ENCODE results near the gene RPN2. TPM values are rescaled to one million over a fixed set of nuclear protein-coding genes. Genes with fewer than 3 reads are reported as not detected.

RPN2 gene
- total RNA-seq, 1 experiment from 2014 or later: 220 TPM

DNA sequence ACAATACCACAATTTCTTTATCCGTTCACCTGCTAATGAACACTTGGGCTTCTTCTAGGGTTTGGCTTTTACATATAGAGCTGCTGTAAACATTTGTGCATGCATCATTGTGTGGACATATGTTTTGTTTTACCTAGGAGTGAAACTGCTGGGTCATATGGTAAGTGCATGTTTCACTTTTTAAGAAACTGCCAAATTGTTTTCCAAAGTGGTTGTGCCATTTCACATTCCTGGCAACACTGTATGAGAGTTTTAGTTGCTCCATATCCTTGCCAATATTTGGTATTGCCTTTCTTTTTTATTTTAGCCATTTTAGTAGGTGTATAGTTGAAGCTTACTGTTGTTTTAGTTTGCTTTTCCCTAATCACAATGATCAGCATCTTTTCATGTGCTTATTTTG is 14.1 kb upstream of the RPN2 start (continued):
- TF ChIP-seq ZNF274 (IDR thresholded peaks at IDR 0.05; ENCODE audit: low read depth, low read length): no peak
- TF ChIP-seq CBX3 (IDR thresholded peaks at IDR 0.05; ENCODE audit: low read depth): no peak
- TF ChIP-seq YY1 (IDR thresholded peaks at IDR 0.05; ENCODE audit: extremely low read depth, insufficient replicate concordance, low read depth, low read length): no peak
- TF ChIP-seq EZH2phosphoT487 (IDR thresholded peaks at IDR 0.05; ENCODE audit: borderline replicate concordance): no peak
- TF ChIP-seq, protein P1, sequence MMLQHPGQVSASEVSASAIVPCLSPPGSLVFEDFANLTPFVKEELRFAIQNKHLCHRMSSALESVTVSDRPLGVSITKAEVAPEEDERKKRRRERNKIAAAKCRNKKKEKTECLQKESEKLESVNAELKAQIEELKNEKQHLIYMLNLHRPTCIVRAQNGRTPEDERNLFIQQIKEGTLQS (IDR thresholded peaks at IDR 0.05): no peak
- no peak for TF ChIP-seq SRF (IDR thresholded peaks at IDR 0.05; ENCODE audit: low read depth)
- no peak for TF ChIP-seq POLR2A (IDR thresholded peaks at IDR 0.05; ENCODE audit: borderline replicate concordance, extremely low read depth, insufficient read depth, insufficient read length)
- TF ChIP-seq POLR2AphosphoS5 (IDR thresholded peaks at IDR 0.05; ENCODE audit: low read depth, low read length): no peak

DNA sequence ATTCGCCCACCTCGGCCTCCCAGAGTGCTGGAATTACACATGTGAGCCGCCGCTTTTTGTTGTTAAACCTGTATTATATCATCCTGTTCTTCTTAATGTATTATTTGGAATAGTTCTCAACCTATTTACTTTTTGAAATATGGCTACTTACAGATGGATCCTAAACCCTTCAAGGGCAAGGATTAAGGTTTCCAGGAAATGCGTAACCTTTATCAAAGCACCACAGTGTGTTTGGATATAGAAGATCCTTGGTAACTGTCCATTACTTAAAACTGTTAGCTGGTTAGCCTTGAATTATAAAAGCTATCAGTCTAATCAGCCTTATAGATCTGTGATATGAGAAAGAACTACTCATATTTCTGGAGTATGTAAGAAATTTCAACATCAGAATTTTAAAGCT is 12.3 kb upstream of the RPN2 start:
- no peak overlapping the region for H3K27ac ChIP-seq (ENCODE audit: low read depth, low read length)
- POLR2A ChIA-PET: interaction anchor here (0.6 kb wide), 1 partner anchor 12 kb away, joined by 3 read pairs; the partner anchor contains the start of genes MROH8 and RPN2
- TF ChIP-seq ZFX (IDR thresholded peaks at IDR 0.05): no peak
- TF ChIP-seq, protein P2, sequence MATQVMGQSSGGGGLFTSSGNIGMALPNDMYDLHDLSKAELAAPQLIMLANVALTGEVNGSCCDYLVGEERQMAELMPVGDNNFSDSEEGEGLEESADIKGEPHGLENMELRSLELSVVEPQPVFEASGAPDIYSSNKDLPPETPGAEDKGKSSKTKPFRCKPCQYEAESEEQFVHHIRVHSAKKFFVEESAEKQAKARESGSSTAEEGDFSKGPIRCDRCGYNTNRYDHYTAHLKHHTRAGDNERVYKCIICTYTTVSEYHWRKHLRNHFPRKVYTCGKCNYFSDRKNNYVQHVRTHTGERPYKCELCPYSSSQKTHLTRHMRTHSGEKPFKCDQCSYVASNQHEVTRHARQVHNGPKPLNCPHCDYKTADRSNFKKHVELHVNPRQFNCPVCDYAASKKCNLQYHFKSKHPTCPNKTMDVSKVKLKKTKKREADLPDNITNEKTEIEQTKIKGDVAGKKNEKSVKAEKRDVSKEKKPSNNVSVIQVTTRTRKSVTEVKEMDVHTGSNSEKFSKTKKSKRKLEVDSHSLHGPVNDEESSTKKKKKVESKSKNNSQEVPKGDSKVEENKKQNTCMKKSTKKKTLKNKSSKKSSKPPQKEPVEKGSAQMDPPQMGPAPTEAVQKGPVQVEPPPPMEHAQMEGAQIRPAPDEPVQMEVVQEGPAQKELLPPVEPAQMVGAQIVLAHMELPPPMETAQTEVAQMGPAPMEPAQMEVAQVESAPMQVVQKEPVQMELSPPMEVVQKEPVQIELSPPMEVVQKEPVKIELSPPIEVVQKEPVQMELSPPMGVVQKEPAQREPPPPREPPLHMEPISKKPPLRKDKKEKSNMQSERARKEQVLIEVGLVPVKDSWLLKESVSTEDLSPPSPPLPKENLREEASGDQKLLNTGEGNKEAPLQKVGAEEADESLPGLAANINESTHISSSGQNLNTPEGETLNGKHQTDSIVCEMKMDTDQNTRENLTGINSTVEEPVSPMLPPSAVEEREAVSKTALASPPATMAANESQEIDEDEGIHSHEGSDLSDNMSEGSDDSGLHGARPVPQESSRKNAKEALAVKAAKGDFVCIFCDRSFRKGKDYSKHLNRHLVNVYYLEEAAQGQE (IDR thresholded peaks at IDR 0.05; ENCODE audit: low read depth): no peak
- no peak for TF ChIP-seq ELF1 (IDR thresholded peaks at IDR 0.05; ENCODE audit: borderline replicate concordance, low read depth)
- TF ChIP-seq CEBPB (IDR thresholded peaks at IDR 0.05; ENCODE audit: low read depth): no peak
- no peak for TF ChIP-seq EZH2 (IDR thresholded peaks at IDR 0.05)
- TF ChIP-seq EZH2phosphoT487 (IDR thresholded peaks at IDR 0.05; ENCODE audit: borderline replicate concordance): no peak
- no peaks in the 10 kb centered on the region for H4K20me1 ChIP-seq (ENCODE audit: insufficient read depth)
- RAD21 ChIA-PET (ENCODE audit: low non-redundant PET in 1 of 2, low total read pairs in 2 of 2, uncharacterized antibody in 2 of 2, unreplicated experiment in 2 of 2): no interaction called here
- no TSS peak for BruUV-seq (replicated peaks)
- H3K27me3 ChIP-seq (ENCODE audit: insufficient read depth, low read length): peaks cover 37% of the 10 kb centered on the region
- ATAC-seq (no peak), DNase-seq (ENCODE audit: low read depth, low spot score) (no peak)
- no peaks in the 10 kb centered on the region for H3K79me2 ChIP-seq (ENCODE audit: insufficient read depth, low read length)
- no peak overlapping the region for H2AFZ ChIP-seq (ENCODE audit: low read depth, low read length, poor library complexity, severe bottlenecking)
- H3K9me2 ChIP-seq (ENCODE audit: insufficient read depth): no peaks in the 10 kb centered on the region
- no peaks in the 10 kb centered on the region for H3K36me3 ChIP-seq (ENCODE audit: control insufficient read depth in 1 of 2, insufficient read depth in 2 of 2, low read length in 2 of 2)
- no peaks in the 10 kb centered on the region for H3K4me1 ChIP-seq (ENCODE audit: control insufficient read depth in 1 of 2, insufficient read depth in 2 of 2, low read length in 2 of 2)
- CTCF ChIA-PET: no interaction called here
- H3K9me3 ChIP-seq (ENCODE audit: control insufficient read depth in 1 of 2, insufficient read depth in 1 of 2, low read depth in 1 of 2, low read length in 2 of 2): no peaks in the 10 kb centered on the region
- intact Hi-C loops (cut with micrococcal nuclease): no loop called here
- no peak overlapping the region for H3K4me3 ChIP-seq (replicated peaks in 1 of 2; ENCODE audit: low read depth in 1 of 2, low read length in 2 of 2)
- no peak overlapping the region for H3K4me2 ChIP-seq (ENCODE audit: low read length)
- no peak overlapping the region for H3K9ac ChIP-seq (ENCODE audit: low read length)

All from HCT116 (cell line).